HepG2 (cell line): ENCODE data around the gene ZNF318. TPM values are rescaled to one million over a fixed set of nuclear protein-coding genes. Genes with fewer than 3 reads are reported as not detected.

Source experiments
- ASH2L ChIP-seq: fragments of 300-600, 200-600 bp; sonication (generic); IDR thresholded peaks from 2 replicates; pipeline ENCODE4 v1.7.0; 2017; ENCODE audit warnings: low read depth, mild to moderate bottlenecking, moderate library complexity, mixed read lengths, low read length; ENCODE audit not compliant: insufficient read length
- FOXK1 ChIP-seq: sonication (generic); formaldehyde crosslinking; IDR thresholded peaks from 2 replicates; pipeline ENCODE4 v1.4.0; 2020; ENCODE audit warnings: low read depth, missing genetic modification reagents, borderline replicate concordance
- HDAC6 ChIP-seq: fragments of 200-600 bp; sonication (generic); IDR thresholded peaks from 2 replicates; pipeline ENCODE4 v1.7.0; 2017; ENCODE audit warnings: mild to moderate bottlenecking, antibody characterized with exemption, low read length, low read depth
- HNF4G ChIP-seq, 2 experiments: sonication (generic) in 1 of 2; formaldehyde crosslinking in 1 of 2; IDR thresholded peaks; 2 replicates each; pipeline versions ENCODE4 v1.4.0 to v1.6.1; 2011 to 2020; ENCODE audit warnings: borderline replicate concordance in 2 of 2, low read depth in 2 of 2, mild to moderate bottlenecking in 2 of 2, low read length in 1 of 2, missing genetic modification reagents in 1 of 2, moderate library complexity in 1 of 2
- KDM4B ChIP-seq: sonication (generic); formaldehyde crosslinking; IDR thresholded peaks from 2 replicates; pipeline ENCODE4 v1.4.0; 2020; ENCODE audit warnings: missing genetic modification reagents
- KIAA2018 ChIP-seq: sonication (generic); formaldehyde crosslinking; IDR thresholded peaks from 2 replicates; pipeline ENCODE4 v1.5.0; 2020; ENCODE audit warnings: mild to moderate bottlenecking, missing genetic modification reagents, borderline replicate concordance
- MBD4 ChIP-seq: IDR thresholded peaks from 2 replicates; pipeline ENCODE4 v1.6.1; 2012; ENCODE audit warnings: low read length, inconsistent platforms, borderline replicate concordance
- MYNN ChIP-seq: sonication (generic); formaldehyde crosslinking; IDR thresholded peaks from 2 replicates; pipeline ENCODE4 v1.4.0; 2020; ENCODE audit warnings: mild to moderate bottlenecking, low read depth, missing genetic modification reagents
- NCOA5 ChIP-seq: sonication (generic); formaldehyde crosslinking; IDR thresholded peaks from 2 replicates; pipeline ENCODE4 v1.4.0; 2020; ENCODE audit warnings: missing genetic modification reagents
- RELA ChIP-seq: sonication (generic); formaldehyde crosslinking; IDR thresholded peaks from 2 replicates; pipeline ENCODE4 v1.4.0; 2020; ENCODE audit warnings: missing genetic modification reagents
- SRSF4 ChIP-seq: fragments of 200-400 bp; formaldehyde crosslinking; IDR thresholded peaks from one replicate; pipeline ENCODE4 v1.6.1; 2018; ENCODE audit warnings: mild to moderate bottlenecking, low read depth, low read length, moderate library complexity; ENCODE audit not compliant: poor library complexity, severe bottlenecking
- ZBTB42 ChIP-seq: sonication (generic); formaldehyde crosslinking; IDR thresholded peaks from 2 replicates; pipeline ENCODE4 v1.5.0; 2020; ENCODE audit warnings: mild to moderate bottlenecking, missing genetic modification reagents
- ZBTB49 ChIP-seq: sonication (generic); formaldehyde crosslinking; IDR thresholded peaks from 2 replicates; pipeline ENCODE4 v1.4.0; 2020; ENCODE audit warnings: missing genetic modification reagents, borderline replicate concordance
- ZNF292 ChIP-seq: sonication (generic); formaldehyde crosslinking; IDR thresholded peaks from 2 replicates; pipeline ENCODE4 v1.8.1; 2022; ENCODE audit warnings: mild to moderate bottlenecking, low read depth, missing genetic modification reagents, borderline replicate concordance
- ZNF567 ChIP-seq: sonication (generic); formaldehyde crosslinking; IDR thresholded peaks from 2 replicates; pipeline ENCODE4 v1.8.1; 2023; ENCODE audit warnings: mild to moderate bottlenecking, missing genetic modification reagents, borderline replicate concordance
- ZNF577 ChIP-seq: sonication (generic); formaldehyde crosslinking; IDR thresholded peaks from 2 replicates; pipeline ENCODE4 v1.4.0; 2020; ENCODE audit warnings: mild to moderate bottlenecking, low read depth, missing genetic modification reagents, borderline replicate concordance
- polyA plus RNA-seq, 8 experiments: library from polyadenylated mRNA; depleted of rRNA in 3 of 8; stranded (reverse) in 7 of 8; unstranded in 1 of 8; fragments of >200 nt; fragmentation: Illumina TruSeq in 4 of 8; extraction: Trizol in 4 of 8; gene quantifications; 2 replicates each; pipeline versions ENCODE4 v1.2.1 to v1.2.3, GENCODE V29; 2011 to 2016; ENCODE audit warnings: low read depth in 4 of 8, missing spikeins in 1 of 8, mixed read lengths in 1 of 8; ENCODE audit not compliant: insufficient read depth in 1 of 8
- total RNA-seq, 5 experiments: library from RNA; depleted of rRNA; stranded (reverse); fragments of >200 nt; fragmentation: Illumina TruSeq; extraction: Trizol; gene quantifications; 2 replicates each; pipeline ENCODE4 v1.2.3, GENCODE V29; 2016; ENCODE audit warnings: low read depth in 1 of 5

The ZNF318 gene
- total and polyA plus RNA-seq, 2 of the 13 experiments (the other 11 are each of a cell fraction or from before 2014, with no cell fraction given), result 13.0 to 14.5 TPM

- TF ChIP-seq KIAA2018 (CRISPR knock-in tag) (no peak), ASH2L (no peak), ZBTB42 (CRISPR knock-in tag) (no peak), FOXK1 (CRISPR knock-in tag) (peak; percentile 72; the same call in 1 of the 2 replicates), KDM4B (CRISPR knock-in tag) (no peak), ZNF577 (CRISPR knock-in tag) (no peak), ZNF292 (CRISPR knock-in tag) (no peak), MYNN (no peak), ZBTB49 (CRISPR knock-in tag) (no peak), HDAC6 (no peak), NCOA5 (no peak), HNF4G (IDR thresholded peaks at IDR 0.05; ENCODE audit: borderline replicate concordance, low read depth, low read length) (no peak), HNF4G (CRISPR knock-in tag; IDR thresholded peaks at IDR 0.05; ENCODE audit: borderline replicate concordance, low read depth) (no peak), RELA (CRISPR knock-in tag) (no peak), SRSF4 (no peak), ZNF567 (CRISPR knock-in tag) (no peak), MBD4 (no peak)
These were observed 13.4 kb downstream of the ZNF318 start (continued) for GRCh38 chr6:43355862-43356590.
